Stimulated activated CD4-positive, alpha-beta T cell treated with anti-CD3 and anti-CD28 coated beads, Interleukin-15, amount 100 ng/mL, for 24 hours (primary cell): ENCODE results near the gene FAM50B.

Experiments used
- DNase-seq: peaks from one replicate; pipeline ENCODE4 v3.0.0-alpha.2; 2020

FAM50B gene

DNA sequence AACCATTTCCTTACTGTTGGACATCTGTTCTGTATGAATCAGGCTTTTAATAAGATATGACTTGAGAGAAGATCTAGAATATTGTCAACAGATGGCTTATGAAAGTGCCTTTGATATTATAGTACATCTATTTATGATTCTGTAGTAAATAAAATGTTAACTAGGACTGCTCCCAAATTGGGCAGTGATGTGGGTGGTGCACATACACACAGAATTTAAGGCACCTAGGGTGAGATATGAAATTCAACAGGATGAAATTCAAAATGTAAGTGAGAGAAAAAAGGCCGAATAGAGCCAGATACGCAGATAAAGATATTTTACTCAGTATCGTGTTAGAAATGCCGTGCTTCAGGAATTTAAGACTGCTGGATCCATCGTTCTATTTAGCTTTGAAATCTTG is 26.3 kb downstream of the FAM50B start:
- no peak for DNase-seq

DNA sequence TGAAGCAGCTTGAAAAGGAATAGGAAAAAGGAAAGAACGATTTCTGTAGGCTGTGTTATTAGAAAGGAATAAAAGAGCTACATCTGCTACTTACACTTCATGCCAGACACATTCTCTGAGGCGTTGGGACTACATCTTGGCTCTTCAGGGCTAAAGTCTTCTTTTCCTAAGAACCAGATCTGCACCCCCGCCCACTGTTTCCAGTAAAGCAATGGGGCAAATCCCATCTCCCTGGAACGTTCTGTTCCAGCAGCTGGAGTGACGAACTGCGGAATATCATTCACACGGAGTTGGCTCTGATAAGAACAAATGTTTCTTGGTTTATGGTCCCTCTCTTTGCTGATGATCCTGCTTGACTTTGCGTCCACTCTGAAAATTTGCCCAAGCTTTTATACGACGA is 26.9 kb downstream of the FAM50B start:
- DNase-seq: no peak

DNA sequence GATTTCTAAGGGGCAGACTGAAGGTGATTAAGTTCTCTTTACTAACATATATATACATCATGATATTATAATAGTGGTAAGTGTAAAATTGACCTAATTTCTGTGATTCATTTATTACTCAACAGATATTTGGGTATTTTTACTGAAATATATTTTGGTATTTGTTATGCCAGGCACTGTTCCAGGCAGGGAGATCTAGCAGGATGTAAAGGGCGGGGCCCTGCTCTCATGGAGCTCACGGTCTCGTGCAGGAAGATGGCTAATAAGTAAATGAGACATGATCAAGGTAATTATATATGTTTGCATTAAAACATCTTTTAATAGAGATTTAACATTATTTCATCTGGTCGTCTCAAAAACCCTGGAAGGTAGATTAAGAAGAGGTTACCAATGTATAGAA is 27.7 kb downstream of the FAM50B start:
- DNase-seq: no peak

DNA sequence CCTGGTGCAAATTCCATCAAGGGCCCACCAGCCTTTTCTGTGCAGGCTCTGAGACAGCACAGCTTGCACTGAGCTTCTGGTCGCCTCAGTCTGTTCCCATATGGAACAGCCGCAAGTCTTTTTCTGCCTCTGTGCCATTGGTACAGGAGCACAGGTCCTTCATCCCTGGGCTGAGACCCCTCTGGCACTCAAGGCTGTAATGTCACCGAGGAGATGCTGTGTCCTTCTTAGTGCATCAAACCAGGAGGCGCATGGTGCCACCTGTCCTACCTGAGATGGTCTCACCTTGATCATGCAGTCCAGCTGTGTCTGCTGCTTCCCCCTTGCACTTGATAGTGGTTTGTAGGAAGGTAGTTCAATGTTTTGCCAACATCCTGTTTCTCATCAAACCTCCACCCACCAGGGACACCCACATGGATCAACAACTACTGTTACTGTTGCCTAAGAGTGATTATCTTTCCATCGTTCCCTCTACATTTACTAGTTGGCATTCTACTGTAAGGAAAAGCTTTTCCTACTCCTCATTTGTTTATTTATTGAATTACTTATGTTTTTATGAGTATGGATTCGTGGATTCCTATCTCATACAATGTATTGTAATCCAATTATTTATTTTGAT is 29.0 kb downstream of the FAM50B start:
- no peak for DNase-seq

DNA sequence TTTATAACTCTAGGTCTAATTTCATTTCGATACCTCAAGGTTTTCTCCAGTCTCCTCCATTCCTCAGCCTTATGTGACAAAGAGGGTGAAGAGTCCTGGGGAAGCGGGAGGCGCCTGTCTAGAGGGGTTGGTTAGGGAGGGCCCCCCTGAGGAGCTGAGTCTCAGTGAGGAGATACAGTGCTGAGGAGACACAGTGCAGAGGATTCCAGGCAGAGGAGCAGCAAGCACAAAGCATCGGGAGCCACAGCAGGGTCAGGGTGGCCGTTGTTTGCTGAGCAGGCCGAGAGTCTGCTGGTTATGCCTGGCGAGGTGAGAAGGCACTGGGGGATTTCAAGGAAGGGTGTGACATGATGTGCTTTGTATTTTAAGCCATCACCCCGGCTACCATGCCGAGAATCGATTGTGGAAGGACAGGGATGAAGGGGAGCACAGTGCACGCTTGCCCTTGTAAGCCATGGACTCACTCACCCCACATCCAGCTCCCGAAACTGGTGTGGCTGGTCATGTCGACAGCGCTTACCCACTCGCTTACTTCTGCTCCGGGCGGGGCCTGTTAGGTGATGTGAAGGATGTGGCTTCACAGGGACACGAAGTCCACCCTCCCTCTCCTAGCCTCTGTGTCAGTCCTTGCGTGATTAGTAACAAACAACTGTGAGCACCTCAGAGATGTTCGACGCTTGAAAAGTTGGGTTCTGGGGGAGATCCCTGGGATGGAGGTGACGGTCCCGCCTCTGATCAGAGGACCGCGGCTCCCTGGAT is 30.2 kb downstream of the FAM50B start:
- no peak for DNase-seq

DNA sequence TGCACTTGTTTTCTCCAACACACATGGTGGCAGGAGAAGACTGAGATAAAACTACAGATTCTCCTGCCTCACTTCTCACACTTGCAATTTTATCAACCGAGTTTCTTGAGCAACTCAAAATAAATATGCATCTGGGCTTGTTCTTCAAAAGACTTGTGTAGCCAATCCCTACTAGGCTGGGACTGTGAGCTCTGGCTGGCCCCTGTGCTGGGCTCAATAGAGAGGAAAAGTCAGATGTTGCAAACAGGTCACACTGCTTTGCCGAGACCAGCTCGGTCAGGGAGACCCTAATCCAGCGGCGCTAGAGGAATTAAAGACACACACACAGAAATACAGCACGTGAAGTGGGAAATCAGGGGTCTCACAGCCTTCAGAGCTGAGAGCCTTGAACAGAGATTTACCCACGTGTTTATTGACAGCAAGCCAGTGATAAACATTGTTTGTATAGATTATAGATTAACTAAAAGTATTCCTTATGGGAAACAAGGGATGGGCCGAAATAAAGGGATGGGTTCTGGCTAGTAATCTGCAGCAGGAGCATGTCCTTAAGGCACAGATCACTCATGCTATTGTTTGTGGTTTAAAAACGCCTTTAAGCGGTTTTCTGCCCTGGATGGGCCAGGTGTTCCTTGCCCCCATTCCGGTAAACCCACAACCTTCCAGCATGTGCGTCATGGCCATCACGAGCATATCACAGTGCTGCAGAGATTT is 32.7 kb downstream of the FAM50B start:
- no peak for DNase-seq

DNA sequence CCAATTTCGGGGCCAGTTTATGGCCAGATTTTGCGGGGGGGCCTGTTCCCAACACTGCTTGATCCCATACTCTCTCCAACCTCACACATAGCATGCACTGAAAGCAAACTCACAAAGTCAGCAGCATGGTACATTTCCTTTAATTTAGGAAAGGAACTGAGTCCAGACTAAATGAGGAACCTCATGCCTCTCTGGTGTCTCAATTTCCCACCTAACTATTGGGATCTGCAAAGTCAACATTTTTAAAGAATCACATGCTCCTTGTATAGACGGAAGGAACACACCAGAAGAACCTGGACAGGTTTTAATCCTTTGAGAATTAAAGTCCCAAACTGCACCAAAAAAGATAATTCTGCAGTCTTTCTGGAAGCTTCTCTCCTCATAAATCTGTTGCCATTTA is 33.3 kb downstream of the FAM50B start:
- DNase-seq: no peak

DNA sequence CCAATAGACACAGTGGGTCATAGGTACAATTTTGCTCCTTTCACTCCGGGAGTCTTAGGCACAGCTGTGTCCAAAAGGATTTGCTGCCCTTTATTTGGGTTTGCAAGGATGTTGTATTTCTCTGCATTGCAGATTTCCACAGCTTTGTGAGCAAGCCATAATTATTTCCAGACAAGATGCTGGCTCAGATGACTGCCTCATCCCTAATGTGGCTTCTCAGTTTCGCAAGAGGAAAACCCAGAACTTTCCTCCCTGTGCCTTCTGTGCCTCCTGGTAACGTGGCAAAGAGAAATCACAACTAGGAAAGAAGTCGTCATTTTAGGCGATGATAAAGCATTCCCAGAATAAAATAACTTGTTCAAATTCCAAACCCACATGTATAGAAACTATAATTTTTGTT is 33.7 kb downstream of the FAM50B start:
- no peak for DNase-seq

DNA sequence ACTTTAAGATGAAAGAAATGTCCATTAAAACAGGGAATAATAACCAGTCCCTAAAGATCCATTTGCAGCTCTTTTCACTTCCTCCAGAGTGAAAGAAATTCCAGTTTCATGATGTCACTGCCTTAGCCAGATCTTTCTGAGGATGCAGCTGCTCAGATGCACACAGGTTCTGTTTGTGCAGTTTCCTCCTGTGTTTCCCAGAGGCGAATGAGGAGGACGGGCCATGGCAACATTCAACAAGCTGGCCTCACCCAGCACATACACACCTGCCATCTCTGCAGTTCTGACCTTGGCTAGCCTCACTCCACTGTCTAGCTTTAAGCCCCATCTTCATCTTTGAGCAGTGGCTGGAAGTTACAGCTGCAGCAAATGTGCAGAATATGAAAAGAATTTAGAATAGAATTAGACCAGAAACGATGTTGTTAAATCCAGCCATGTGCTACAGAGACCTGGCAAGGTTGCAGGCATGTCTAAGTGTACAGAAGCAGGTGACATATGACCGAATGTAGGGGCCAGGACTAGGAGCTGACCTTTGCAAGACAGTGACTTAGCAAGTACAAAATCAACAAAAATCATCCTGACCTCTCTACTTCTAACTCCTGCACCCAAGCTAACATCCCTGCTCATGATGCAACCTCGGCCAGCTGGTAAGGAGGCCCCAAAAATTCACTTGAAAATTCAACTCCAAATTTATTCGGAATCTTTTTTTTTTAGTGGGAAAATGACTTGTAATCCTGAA is 35.0 kb downstream of the FAM50B start:
- no peak for DNase-seq

DNA sequence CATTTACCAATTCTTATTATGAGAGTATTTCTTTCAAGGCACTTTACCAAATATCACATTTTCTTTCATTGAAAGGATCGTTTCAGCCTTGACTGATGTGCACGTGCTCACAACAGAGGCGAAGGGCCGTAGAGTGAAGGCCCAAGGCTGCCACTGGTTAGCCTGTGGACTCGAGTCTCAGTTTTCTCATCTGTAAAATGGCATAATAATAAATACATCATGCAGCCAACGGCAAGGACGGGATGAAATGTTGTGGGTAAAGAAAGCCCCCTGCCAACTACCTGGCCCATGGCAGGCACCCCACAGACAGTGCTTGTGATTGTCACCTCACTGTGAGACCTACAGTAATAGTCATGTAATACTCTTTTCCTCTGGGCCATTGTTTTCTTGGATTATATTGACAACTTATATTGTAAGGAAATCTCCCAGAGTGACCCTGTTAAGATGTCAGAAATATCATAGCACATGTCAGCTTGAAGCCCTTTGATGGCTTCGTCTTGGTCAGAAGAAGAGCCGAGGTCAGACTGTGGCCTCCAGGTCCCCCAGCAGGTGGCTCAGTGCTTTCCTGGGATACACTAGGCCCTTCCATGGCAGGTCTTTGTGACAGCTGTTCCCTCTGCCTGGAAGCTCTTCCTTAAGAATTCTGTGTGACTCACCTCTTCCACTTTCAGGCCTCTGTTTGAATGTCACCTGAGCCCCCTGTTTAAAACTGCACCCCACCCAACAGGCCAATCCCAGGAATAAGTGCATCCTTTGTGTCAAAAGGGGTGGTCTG is 36.3 kb downstream of the FAM50B start:
- DNase-seq: no peak

DNA sequence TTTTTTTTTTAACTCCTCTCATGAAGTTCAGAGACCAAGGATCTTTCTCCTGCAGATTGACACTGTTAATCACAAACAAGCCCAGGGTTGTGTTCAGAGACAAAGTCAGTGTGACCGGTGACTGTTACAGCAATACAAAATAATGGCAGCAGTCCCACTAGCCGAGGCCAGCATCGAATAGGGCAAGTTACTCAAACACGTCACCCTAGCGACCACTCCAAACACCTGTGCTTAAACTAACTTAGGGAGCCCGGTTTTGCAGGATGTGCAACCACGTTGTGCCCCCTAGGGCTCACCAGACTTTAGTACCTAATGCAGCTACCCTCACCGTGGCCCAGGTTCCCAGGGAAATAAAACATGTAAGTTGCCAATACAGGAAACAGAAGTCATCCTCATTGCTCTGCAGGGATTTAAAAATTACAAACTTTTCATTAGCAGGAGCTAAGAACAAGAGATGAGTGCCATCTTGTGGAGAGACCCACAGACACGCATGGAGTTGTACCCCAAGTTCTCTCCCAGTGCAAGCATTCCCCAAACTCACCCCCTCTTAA is 38.1 kb downstream of the FAM50B start:
- no peak for DNase-seq

DNA sequence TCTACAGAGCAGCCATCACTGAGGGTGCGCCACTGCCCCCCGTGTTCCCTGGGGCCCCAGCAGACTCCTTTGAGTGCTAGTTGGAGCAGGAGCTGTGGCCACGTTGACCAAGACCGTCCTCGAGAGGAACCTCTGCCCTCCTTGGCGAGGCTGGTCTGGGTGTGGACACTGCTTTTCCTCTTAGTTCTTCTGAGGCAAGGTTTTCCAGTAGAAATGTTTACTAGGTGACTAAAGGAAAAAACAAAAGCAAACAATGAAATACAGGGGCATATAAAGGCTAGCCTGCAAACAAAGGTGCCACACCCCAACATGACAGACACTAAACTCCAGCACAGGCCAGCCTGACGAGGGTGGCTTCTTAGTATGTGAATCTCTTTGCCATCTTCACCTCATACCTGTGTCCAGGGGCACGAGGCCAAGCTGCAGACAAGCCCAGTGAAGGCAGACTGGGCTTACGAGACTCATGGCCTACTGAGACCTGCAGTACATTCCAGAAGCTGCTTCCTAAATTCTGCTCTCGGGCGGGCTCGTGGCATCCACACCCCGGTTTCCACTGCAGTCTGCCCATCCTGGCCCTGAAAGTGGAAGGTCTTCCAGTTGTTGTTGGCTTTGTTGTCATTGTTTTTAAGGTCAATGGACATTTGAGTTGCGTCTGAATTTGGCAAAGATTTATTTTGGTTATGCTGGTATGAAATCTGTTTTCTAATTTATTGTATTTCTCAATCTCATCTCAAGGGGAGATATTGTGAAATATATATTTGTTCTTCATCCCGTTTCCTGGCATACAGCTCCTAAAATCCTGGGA is 39.2 kb downstream of the FAM50B start:
- no peak for DNase-seq

DNA sequence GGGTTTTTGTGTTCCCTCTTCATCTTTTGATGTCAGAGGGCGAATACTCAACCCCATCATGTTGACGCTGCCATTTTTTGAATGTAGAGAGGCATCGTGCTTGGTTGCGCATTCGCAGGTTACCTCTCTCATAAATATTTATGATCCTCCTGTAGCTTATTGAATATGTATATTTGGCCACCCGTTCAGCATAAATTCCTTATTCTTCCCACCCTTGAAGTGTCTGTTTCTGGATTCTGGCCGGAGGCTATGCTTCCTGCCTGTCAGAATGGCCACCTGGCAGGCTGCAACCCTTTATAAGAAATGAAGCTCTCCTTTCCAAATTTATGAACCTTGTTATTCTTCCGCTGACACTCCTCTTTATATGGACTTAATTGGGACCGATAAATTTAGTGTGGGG is 40.9 kb downstream of the FAM50B start:
- DNase-seq: no peak

DNA sequence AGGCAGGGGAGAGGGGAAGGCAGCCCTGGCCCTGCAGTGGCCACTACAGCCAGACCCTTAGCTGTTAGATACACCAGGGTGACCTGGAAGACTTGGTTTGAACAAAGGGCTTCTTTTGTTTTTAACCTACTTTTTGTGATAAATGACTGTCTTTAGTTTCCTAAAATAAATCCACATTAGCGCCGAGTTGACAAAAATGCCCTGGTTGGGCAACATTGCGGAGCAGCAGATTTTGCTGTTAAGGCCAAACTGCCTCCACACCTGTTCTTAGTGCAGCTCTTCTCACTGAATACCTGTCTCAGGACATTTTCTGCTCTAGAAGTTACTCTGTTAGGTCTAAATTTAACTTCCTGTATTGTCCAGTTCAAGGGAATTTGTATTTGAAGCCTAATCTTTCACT is 42.7 kb downstream of the FAM50B start:
- DNase-seq: no peak

DNA sequence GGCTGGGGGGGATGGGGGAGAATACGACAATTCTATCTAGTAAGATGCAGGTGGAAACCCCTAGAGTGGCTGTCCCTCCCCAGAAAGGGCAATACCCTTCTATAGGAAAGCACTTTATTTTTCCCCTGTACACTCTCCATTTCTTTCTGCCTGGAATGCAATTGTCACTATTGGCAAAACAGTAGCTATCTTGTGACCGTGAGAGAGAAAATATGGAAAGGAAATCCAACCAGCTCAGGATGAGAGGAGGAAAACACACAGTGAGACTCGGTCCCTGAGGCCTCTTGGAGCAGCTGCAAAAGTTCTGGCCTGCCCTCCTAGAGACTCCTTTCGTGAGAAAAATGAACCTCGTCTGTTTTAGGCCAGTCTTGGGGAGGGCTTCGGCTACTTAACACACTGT is 43.4 kb downstream of the FAM50B start:
- no peak for DNase-seq

DNA sequence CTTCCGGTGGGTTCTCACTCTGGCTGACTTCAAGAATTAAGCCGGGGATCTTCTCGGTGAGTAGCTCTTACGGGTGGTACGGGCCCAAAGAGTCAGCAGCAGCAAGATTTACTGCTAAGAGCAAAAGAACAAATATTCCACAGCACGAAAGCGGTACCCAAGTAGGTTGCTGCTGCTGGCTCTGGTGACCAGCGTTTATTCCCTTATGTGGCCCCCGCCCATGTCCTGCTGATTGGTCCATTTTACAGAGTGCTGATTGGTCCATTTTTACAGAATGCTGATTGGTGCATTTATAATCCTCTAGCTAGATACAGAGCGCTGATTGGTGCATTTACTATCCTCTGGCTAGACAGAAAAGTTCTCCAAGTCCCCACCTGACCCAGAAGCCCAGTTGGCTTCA is 44.3 kb downstream of the FAM50B start:
- DNase-seq: no peak

DNA sequence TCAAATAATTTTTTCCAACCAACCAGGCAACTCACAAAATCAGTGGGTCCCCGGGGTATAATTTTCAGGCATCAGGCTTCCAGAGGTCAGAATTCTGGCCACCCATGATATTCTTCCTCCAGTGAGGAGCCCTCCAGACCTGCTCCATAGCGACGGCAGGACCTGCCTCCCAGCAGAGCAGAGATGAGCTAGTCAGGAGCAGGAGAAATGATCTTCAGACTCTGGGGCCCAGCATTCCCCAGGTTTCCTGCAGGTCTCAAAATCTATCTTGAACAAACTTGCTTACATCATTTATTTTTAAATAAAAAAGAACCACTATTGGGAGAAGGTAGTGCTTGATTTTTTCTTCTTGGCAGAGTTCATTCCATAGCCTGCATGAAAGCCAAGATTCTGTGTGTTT is 44.7 kb downstream of the FAM50B start:
- DNase-seq: no peak

DNA sequence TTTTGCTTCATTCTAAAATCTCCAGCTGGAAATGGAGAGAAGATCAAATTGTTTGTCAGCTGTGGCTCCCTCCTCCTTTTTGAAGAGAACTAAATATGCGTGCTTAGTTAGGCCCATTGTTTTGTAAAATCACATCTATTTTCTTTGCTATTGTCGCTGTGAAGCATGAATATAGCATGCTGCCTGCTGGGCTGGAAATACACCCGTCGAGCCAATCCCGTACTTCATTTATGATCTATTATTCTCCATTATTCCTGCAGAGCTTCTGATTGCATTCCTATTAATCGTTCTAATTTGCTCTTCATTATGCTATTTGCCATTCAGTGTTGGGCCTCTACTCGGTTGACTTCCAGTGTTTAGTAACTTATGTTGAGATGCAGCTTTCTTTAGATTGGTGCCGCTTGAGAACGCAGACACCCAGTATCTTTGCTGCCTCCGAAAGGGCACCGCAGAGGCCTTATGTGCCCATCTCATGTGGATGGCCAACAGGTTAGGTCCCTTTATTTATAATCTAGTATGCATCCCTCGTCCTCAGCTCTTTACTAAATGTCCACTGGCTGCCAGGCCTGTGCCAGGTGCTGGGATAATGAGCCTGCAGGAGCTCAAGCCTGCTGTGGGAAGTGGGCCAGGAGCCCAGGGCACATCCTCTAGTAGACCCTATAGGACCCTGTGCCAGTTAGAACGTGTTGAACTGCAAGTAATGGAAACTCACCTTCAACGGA is 45.6 kb downstream of the FAM50B start:
- DNase-seq: no peak

DNA sequence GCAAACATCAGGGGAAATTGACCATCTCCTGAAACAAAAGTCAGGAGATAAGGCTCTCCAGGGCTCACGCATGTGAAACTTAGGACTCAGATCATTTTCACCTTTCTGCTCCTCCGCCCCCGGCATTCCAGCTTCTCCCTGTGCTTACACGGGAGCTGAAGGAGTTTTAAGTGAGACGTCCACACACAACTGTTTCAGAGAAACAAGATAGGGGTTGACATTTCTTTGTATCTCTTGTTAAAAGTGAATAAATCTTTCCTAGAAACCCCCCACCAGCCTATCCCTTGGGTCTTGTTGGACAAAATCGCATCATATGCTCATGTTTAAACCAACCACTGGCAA is 46.1 kb downstream of the FAM50B start:
- DNase-seq: no peak

DNA sequence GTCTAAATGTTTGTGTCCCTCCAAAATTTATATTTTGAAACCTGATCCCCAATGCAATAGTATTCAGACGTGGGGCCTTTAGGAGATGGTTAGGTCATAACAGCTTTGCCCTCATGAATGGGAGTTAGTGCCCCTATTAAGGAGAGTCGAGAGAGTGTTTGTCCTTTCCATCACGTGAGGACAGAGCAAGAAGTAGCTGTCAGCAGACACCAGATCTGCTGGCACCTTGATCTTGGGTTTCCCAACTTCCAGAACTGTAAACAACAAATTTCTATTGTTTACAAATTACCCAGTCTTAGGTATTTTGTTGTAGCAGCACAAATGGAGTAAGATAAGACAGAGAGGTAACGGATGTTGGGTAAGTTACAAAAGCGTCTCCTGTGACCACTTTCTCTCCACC is 46.6 kb downstream of the FAM50B start:
- no peak for DNase-seq
